ENCODE measurements around the gene PLCD4.

DNA sequence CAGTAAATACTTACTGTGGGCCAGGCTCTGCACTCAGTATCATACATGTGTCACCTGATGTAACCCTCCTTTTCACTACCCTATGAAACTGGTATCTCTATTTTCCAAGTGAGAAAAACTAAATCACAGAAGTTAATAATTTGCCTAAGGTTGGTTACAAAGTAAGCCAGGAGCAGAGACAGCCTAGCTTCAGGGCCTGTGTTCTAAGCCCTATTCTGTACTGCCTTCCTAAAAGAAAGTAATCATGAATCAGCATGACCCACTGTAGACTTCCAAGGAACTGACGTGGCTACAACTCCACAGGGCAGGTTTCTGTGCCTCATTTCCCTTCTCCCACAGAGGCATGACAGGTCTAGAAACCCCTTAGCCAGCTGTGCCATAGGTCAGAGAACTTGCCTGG is 37.4 kb downstream of the PLCD4 start:
- TF ChIP-seq, protein P1, sequence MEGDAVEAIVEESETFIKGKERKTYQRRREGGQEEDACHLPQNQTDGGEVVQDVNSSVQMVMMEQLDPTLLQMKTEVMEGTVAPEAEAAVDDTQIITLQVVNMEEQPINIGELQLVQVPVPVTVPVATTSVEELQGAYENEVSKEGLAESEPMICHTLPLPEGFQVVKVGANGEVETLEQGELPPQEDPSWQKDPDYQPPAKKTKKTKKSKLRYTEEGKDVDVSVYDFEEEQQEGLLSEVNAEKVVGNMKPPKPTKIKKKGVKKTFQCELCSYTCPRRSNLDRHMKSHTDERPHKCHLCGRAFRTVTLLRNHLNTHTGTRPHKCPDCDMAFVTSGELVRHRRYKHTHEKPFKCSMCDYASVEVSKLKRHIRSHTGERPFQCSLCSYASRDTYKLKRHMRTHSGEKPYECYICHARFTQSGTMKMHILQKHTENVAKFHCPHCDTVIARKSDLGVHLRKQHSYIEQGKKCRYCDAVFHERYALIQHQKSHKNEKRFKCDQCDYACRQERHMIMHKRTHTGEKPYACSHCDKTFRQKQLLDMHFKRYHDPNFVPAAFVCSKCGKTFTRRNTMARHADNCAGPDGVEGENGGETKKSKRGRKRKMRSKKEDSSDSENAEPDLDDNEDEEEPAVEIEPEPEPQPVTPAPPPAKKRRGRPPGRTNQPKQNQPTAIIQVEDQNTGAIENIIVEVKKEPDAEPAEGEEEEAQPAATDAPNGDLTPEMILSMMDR (IDR thresholded peaks at IDR 0.05) = no peak
- TF ChIP-seq POLR2A (IDR thresholded peaks at IDR 0.05; ENCODE audit: low read depth) = no peak
- no peak for TF ChIP-seq POLR2AphosphoS5 (IDR thresholded peaks at IDR 0.05)
- TF ChIP-seq EP300 (IDR thresholded peaks at IDR 0.05) = no peak
